ENCODE results near the gene GALR1. TPM values are rescaled to one million over a fixed set of nuclear protein-coding genes. Genes with fewer than 3 reads are reported as not detected.

The GALR1 gene
- polyA plus RNA-seq, 1 of the 3 experiments (the other 2 are of a cell fraction): not detected

- no peaks in the 10 kb centered on the region for H3K9me2 ChIP-seq
- H3K4me3 ChIP-seq (ENCODE audit: low read depth in 2 of 2, low read length in 1 of 2): no peak overlapping the region
- ChIA-PET POLR2A (no interaction called here), CTCF (no interaction called here)
- H3K4me2 ChIP-seq: no peak overlapping the region
- no peaks in the 10 kb centered on the region for H3K79me2 ChIP-seq (ENCODE audit: insufficient read depth)
- no peak for DNase-seq
- no peaks in the 10 kb centered on the region for H3F3A ChIP-seq (replicated peaks; ENCODE audit: insufficient read depth)
- 7% methylated on average over 3 of the region's 3 CpGs for WGBS (ENCODE audit: low lambda C conversion rate)
- H4K20me1 ChIP-seq (ENCODE audit: insufficient read depth): no peaks in the 10 kb centered on the region
- no peaks in the 10 kb centered on the region for H3K36me3 ChIP-seq (replicated peaks in 1 of 2; ENCODE audit: control insufficient read depth in 1 of 2, insufficient read depth in 2 of 2, low read length in 1 of 2)
- no peaks in the 10 kb centered on the region for H3K9me3 ChIP-seq
- TF ChIP-seq ZBTB33 (IDR thresholded peaks at IDR 0.05; ENCODE audit: borderline replicate concordance, low read depth) (no peak), GATA2 (CRISPR knock-in tag; IDR thresholded peaks at IDR 0.05) (no peak), FOSL2 (IDR thresholded peaks at IDR 0.05; ENCODE audit: borderline replicate concordance, low read depth) (no peak), GABPA (IDR thresholded peaks at IDR 0.05; ENCODE audit: low read depth) (no peak), FOXM1 (IDR thresholded peaks at IDR 0.05; ENCODE audit: low read depth) (no peak), RFX5 (IDR thresholded peaks at IDR 0.05; ENCODE audit: low read length) (no peak), RXRA (IDR thresholded peaks at IDR 0.05; ENCODE audit: borderline replicate concordance, low read depth) (no peak), MXI1 (IDR thresholded peaks at IDR 0.05; ENCODE audit: low read depth, low read length) (no peak), IRF3 (IDR thresholded peaks at IDR 0.05; ENCODE audit: low read depth, low read length) (no peak), JUND (IDR thresholded peaks at IDR 0.05) (no peak), SIN3A (IDR thresholded peaks at IDR 0.05; ENCODE audit: borderline replicate concordance, low read depth, low read length) (no peak), EZH2phosphoT487 (IDR thresholded peaks at IDR 0.05; ENCODE audit: borderline replicate concordance, low read depth) (no peak), EP300 (IDR thresholded peaks at IDR 0.05; ENCODE audit: borderline replicate concordance in 1 of 2, low read depth in 1 of 2, low read length in 1 of 2) (no peak), TCF12 (IDR thresholded peaks at IDR 0.05) (no peak), REST (IDR thresholded peaks at IDR 0.05; ENCODE audit: low read depth, low read length) (no peak)
- TF ChIP-seq, protein P1, sequence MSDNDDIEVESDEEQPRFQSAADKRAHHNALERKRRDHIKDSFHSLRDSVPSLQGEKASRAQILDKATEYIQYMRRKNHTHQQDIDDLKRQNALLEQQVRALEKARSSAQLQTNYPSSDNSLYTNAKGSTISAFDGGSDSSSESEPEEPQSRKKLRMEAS (IDR thresholded peaks at IDR 0.05; ENCODE audit: low read depth): no peak
- TF ChIP-seq, protein P2, sequence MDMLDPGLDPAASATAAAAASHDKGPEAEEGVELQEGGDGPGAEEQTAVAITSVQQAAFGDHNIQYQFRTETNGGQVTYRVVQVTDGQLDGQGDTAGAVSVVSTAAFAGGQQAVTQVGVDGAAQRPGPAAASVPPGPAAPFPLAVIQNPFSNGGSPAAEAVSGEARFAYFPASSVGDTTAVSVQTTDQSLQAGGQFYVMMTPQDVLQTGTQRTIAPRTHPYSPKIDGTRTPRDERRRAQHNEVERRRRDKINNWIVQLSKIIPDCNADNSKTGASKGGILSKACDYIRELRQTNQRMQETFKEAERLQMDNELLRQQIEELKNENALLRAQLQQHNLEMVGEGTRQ (IDR thresholded peaks at IDR 0.05; ENCODE audit: borderline replicate concordance, low read depth, low read length): no peak
- H3K4me1 ChIP-seq (ENCODE audit: control insufficient read depth in 1 of 2, insufficient read depth in 2 of 2, low read depth in 1 of 2, low read length in 1 of 2): no peaks in the 10 kb centered on the region
- H3K9ac ChIP-seq: no peak overlapping the region
- no peaks in the 10 kb centered on the region for H3K27me3 ChIP-seq (ENCODE audit: insufficient read depth)
- no peak overlapping the region for H2AFZ ChIP-seq (ENCODE audit: low read depth)
- no peak overlapping the region for H3K27ac ChIP-seq (ENCODE audit: low read depth in 2 of 2, low read length in 1 of 2)
Measured at GRCh38 chr18:77316008-77316407, 66.4 kb downstream of the GALR1 start.
